GM18520 (cell line): ENCODE results near the gene SRSF2.
"Not testable (repeated sequence)": the region's sequence is repeated elsewhere in the genome, so short reads cannot be mapped to it uniquely, and the experiment has no call there.

Source experiments
- ATAC-seq: cut with Tn5 transposase; IDR thresholded peaks from one replicate; pipeline ENCODE4 v1.9.1; 2021; ENCODE audit not compliant: unreplicated experiment

The SRSF2 gene

GRCh38 chr17:76702941-76703637, 34.0 kb downstream of the SRSF2 start:
- no peak for ATAC-seq

- ATAC-seq: no peak
These were observed 35.1 kb downstream of the SRSF2 start for GRCh38 chr17:76702076-76702475.

GRCh38 chr17:76701471-76701967, 35.6 kb downstream of the SRSF2 start:
- no peak for ATAC-seq

GRCh38 chr17:76700617-76701470, 36.3 kb downstream of the SRSF2 start:
- ATAC-seq: no peak

GRCh38 chr17:76700270-76700616, 36.9 kb downstream of the SRSF2 start:
- no peak for ATAC-seq

- not testable (repeated sequence) for ATAC-seq
These were observed 38.6 kb downstream of the SRSF2 start for GRCh38 chr17:76698466-76698977.

- no peak for ATAC-seq
These were observed 39.2 kb downstream of the SRSF2 start for GRCh38 chr17:76697702-76698465.

GRCh38 chr17:76696763-76697701, 40.1 kb downstream of the SRSF2 start:
- no peak for ATAC-seq

GRCh38 chr17:76695059-76695831, 41.9 kb downstream of the SRSF2 start:
- ATAC-seq: no peak

- no peak for ATAC-seq
These were observed 45.5 kb downstream of the SRSF2 start for GRCh38 chr17:76691379-76692191.

GRCh38 chr17:76690596-76691280, 46.4 kb downstream of the SRSF2 start:
- ATAC-seq: no peak

GRCh38 chr17:76689859-76690258, 47.3 kb downstream of the SRSF2 start:
- ATAC-seq: no peak

GRCh38 chr17:76688165-76688622, 48.9 kb downstream of the SRSF2 start:
- no peak for ATAC-seq

- no peak for ATAC-seq
These were observed 49.6 kb downstream of the SRSF2 start for GRCh38 chr17:76687298-76688164.

GRCh38 chr17:76686538-76687297, 50.4 kb downstream of the SRSF2 start:
- no peak for ATAC-seq

- ATAC-seq: no peak
These were observed 51.3 kb downstream of the SRSF2 start for GRCh38 chr17:76685846-76686245.
